Kidney (tissue), 14 donors: ENCODE data around the gene PPP4R3B. TPM values are rescaled to one million over a fixed set of nuclear protein-coding genes. Genes with fewer than 3 reads are reported as not detected.
A peak's percentile ranks its signal among the peaks of the same experiment; 100 is the strongest.

Experiments used
- DNase-seq, 5 donors: peaks; one replicate each; pipeline ENCODE4 v3.0.0-alpha.2; 2013 to 2020
- FAIRE-seq: peaks from 2 replicates; lab custom pipeline; 2012; peaks lifted over from hg19 to GRCh38; lab: Jason Lieb, UNC
- H3K27ac ChIP-seq, 2 donors: one replicate each; pipeline ENCODE4 v1.7.0; 2013; ENCODE audit warnings: low read depth in 2 of 2, low read length in 2 of 2, inconsistent platforms in 1 of 2
- H3K27me3 ChIP-seq: one replicate; pipeline ENCODE4 v1.7.1; 2013; ENCODE audit warnings: low read length, inconsistent platforms; ENCODE audit not compliant: control insufficient read depth, insufficient read depth
- H3K36me3 ChIP-seq, 3 donors: one replicate each; pipeline versions ENCODE4 v1.7.0 to v1.7.1; 2013; ENCODE audit warnings: low read length in 3 of 3, control low read depth in 1 of 3, inconsistent platforms in 1 of 3; ENCODE audit not compliant: insufficient read depth in 3 of 3, control insufficient read depth in 2 of 3
- H3K4me1 ChIP-seq, 3 donors: one replicate each; pipeline versions ENCODE4 v1.7.0 to v1.7.1; 2013; ENCODE audit warnings: low read length in 3 of 3, inconsistent platforms in 1 of 3, low read depth in 1 of 3; ENCODE audit not compliant: control insufficient read depth in 2 of 3, insufficient read depth in 2 of 3
- H3K4me3 ChIP-seq, 3 donors: one replicate each; pipeline versions ENCODE4 v1.7.0 to v1.8.1; 2013; ENCODE audit warnings: low read length in 3 of 3, control low read depth in 1 of 3, inconsistent platforms in 1 of 3
- H3K9ac ChIP-seq, 3 donors: one replicate each; pipeline versions ENCODE4 v1.7.0 to v1.7.1; 2013; ENCODE audit warnings: low read length in 3 of 3, control low read depth in 1 of 3, inconsistent platforms in 1 of 3
- H3K9me3 ChIP-seq, 3 donors: one replicate each; pipeline versions ENCODE4 v1.7.0 to v1.7.1; 2013; ENCODE audit warnings: low read length in 3 of 3, control low read depth in 1 of 3, inconsistent platforms in 1 of 3; ENCODE audit not compliant: control insufficient read depth in 2 of 3, insufficient read depth in 1 of 3
- intact Hi-C: fragments of 100-400 bp; cut with DNase I; formaldehyde crosslinking; loops from one replicate; pipeline ENCODE4 v1.11.1; 2022
- polyA plus RNA-seq: library from polyadenylated mRNA; stranded (reverse); fragments of 350-450 nt; fragmentation: Illumina TruSeq; extraction: RNeasy Lipid Tissue Mini Kit (QIAGEN cat#74804); gene quantifications from one replicate; pipeline ENCODE4 v1.2.3, GENCODE V29; 2014; ENCODE audit warnings: low read depth, low replicate concordance; ENCODE audit not compliant: insufficient read depth
- total RNA-seq: library from RNA; stranded (reverse); fragmentation: NEBNext Ultra II Directional; extraction: Animal tissue kit (Norgen Biotek cat#: 25700); gene quantifications from one replicate; pipeline ENCODE4 v1.2.1, GENCODE V29; 2021
- TF ChIP-seq, protein P1 (sequence below): IDR thresholded peaks from 3 replicates; pipeline ENCODE4 v1.5.1; 2012; ENCODE audit warnings: mild to moderate bottlenecking, moderate library complexity, borderline replicate concordance; ENCODE audit not compliant: insufficient read depth; ENCODE audit errors: extremely low read depth
- donor health status: control.
- donor health status: control.
- donor health status: control.
- donor health status: control.
- donor health status: control.
- donor health status: DM: yes; HTN: yes; CAD: no.
- donor health status: Normal renal cell carcinoma (clear cell type).

PPP4R3B gene
- total and polyA plus RNA-seq, 2 donors from 2014 or later: 24.0 to 66.0 TPM

GRCh38 chr2:55609938-55610578, 7.4 kb downstream of the PPP4R3B start:
- intact Hi-C loops: no loop called here
- Histone ChIP-seq H3K36me3 (peaks cover 2 to 5% (median 4%) of the 10 kb centered on the region in 3 donors), H3K4me1 (peaks cover 0 to 15% (median 5%) of the 10 kb centered on the region in 3 donors), H3K4me3 (peak overlapping the region in 1 of 3 donors; percentile 24), H3K9ac (peak overlapping the region in 1 of 3 donors; percentile 4), H3K9me3 (no peaks in the 10 kb centered on the region), H3K27me3 (no peaks in the 10 kb centered on the region), H3K27ac (peak overlapping the region; percentile 88 to 90)
- FAIRE-seq (peak; percentile 23), DNase-seq (no peak)
- TF ChIP-seq, protein P1, sequence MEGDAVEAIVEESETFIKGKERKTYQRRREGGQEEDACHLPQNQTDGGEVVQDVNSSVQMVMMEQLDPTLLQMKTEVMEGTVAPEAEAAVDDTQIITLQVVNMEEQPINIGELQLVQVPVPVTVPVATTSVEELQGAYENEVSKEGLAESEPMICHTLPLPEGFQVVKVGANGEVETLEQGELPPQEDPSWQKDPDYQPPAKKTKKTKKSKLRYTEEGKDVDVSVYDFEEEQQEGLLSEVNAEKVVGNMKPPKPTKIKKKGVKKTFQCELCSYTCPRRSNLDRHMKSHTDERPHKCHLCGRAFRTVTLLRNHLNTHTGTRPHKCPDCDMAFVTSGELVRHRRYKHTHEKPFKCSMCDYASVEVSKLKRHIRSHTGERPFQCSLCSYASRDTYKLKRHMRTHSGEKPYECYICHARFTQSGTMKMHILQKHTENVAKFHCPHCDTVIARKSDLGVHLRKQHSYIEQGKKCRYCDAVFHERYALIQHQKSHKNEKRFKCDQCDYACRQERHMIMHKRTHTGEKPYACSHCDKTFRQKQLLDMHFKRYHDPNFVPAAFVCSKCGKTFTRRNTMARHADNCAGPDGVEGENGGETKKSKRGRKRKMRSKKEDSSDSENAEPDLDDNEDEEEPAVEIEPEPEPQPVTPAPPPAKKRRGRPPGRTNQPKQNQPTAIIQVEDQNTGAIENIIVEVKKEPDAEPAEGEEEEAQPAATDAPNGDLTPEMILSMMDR: no peak

DNA sequence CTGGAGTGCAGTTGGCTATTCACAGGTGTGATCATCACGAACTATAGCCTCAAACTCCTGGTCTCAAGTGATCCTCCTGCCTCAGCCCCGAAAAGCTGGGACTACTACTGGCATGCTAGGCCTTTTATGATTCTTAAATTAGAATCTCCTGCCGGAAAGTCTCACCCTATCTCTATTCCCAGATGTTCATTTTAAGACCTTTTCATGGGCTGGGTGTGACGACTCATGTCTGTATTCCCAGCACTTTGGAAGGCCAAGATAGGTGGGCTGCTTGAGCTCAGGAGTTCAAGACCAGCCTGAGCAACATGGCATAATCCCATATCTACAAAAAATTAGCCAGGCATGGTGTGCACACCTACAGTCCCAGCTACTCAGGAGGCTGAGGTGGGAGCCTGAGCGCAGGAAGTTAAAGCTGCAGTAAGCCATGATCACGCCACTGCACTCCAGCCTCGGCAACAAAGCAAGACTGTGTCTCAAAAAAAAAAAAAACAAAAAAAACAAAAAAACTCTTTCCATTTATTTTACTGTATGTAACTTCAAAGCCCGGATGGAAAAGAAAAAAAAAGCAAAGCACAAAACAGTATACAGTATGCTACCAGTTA, 8.1 kb downstream of the PPP4R3B start:
- intact Hi-C loops: no loop called here
- Histone ChIP-seq H3K4me1 (peaks cover 0 to 15% (median 5%) of the 10 kb centered on the region in 3 donors), H3K36me3 (peaks cover 2 to 3% (median 2%) of the 10 kb centered on the region in 3 donors), H3K27me3 (no peaks in the 10 kb centered on the region), H3K4me3 (peak overlapping the region in 1 of 3 donors; percentile 6), H3K27ac (peak overlapping the region; percentile 88 to 90), H3K9ac (no peak overlapping the region), H3K9me3 (no peaks in the 10 kb centered on the region)
- TF ChIP-seq, protein P1: no peak
- FAIRE-seq (no peak), DNase-seq (no peak)

- H3K9me3 ChIP-seq: no peaks in the 10 kb centered on the region
- FAIRE-seq (no peak), DNase-seq (no peak)
- H3K4me1 ChIP-seq: peaks cover 0 to 15% (median 5%) of the 10 kb centered on the region in 3 donors
- TF ChIP-seq, protein P1: no peak
- H3K27ac ChIP-seq: no peak overlapping the region
- no peak overlapping the region for H3K4me3 ChIP-seq
- no peaks in the 10 kb centered on the region for H3K27me3 ChIP-seq
- intact Hi-C loops: no loop called here
- H3K36me3 ChIP-seq: peaks cover 0 to 2% (median 2%) of the 10 kb centered on the region in 3 donors
- H3K9ac ChIP-seq: no peak overlapping the region
Observed at GRCh38 chr2:55607717-55608116, 9.7 kb downstream of the PPP4R3B start.
